ENCODE measurements around the gene SLC22A4.
A peak's percentile ranks its signal among the peaks of the same experiment; 100 is the strongest.

SLC22A4 gene

GRCh38 chr5:132270335-132270665 is 23.9 kb upstream of the SLC22A4 start:
- no peak for DNase-seq (ENCODE audit: extremely low spot score)
- TF ChIP-seq, protein P1, sequence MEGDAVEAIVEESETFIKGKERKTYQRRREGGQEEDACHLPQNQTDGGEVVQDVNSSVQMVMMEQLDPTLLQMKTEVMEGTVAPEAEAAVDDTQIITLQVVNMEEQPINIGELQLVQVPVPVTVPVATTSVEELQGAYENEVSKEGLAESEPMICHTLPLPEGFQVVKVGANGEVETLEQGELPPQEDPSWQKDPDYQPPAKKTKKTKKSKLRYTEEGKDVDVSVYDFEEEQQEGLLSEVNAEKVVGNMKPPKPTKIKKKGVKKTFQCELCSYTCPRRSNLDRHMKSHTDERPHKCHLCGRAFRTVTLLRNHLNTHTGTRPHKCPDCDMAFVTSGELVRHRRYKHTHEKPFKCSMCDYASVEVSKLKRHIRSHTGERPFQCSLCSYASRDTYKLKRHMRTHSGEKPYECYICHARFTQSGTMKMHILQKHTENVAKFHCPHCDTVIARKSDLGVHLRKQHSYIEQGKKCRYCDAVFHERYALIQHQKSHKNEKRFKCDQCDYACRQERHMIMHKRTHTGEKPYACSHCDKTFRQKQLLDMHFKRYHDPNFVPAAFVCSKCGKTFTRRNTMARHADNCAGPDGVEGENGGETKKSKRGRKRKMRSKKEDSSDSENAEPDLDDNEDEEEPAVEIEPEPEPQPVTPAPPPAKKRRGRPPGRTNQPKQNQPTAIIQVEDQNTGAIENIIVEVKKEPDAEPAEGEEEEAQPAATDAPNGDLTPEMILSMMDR (IDR thresholded peaks at IDR 0.05; ENCODE audit: control extremely low read depth, extremely low read depth, low read depth, missing control alignments): no peak
- POLR2A ChIA-PET: no interaction called here
- CTCF ChIA-PET: interaction anchor here (1.6 to 8.2 kb wide), 6 partner anchors 10 to 32 kb away, joined by 3 to 81 read pairs (median 21); partner anchors contain the start of gene SLC22A4

GRCh38 chr5:132270706-132271105 is 23.5 kb upstream of the SLC22A4 start:
- TF ChIP-seq, protein P1 (IDR thresholded peaks at IDR 0.05; ENCODE audit: control extremely low read depth, extremely low read depth, low read depth, missing control alignments): no peak
- ChIA-PET POLR2A (no interaction called here), CTCF (interaction anchor here (1.6 to 5.1 kb wide), 6 partner anchors 10 to 230 kb away, joined by 3 to 42 read pairs (median 16); partner anchors contain the start of gene SLC22A4)
- DNase-seq (ENCODE audit: extremely low spot score): no peak

DNA sequence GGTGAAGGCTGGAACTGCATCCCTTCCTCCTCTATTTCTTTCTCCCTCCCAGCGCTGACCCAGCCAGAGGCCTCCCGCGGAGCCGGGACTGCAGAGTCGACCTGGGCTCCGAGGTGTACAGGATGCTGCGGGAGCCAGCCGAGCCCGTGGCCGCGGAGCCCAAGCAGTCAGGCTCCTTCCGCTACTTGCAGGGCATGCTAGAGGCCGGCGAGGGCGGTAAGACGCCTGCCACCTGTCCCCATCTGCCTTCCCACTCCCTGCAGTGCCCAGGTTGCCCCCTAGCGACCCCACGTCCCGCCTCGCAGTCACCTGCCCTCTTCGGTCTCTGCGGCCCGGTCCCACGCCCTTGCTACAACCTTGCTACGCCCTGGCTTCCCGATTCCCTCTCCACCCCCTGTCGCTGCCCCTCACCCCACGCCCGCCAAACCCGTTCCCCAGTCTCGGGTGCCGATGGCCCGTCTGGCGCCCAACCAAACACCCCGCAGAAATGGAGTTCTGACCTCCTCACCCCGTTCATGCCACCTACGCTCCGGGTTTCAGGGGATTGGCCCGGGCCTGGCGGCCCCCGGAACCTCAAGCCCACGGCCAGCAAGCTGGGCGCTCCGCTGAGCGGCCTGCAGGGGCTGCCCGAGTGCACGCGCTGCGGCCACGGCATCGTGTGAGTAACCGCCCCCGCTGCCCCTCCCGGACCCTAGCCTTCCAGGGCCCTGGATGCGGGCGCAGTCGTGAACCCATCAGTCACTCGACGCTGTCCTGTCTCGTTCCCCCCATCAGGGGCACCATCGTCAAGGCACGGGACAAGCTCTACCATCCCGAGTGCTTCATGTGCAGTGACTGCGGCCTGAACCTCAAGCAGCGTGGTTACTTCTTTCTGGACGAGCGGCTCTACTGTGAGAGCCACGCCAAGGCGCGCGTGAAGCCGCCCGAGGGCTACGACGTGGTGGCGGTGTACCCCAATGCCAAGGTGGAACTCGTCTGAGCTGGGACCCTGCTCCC is 22.6 kb upstream of the SLC22A4 start:
- POLR2A ChIA-PET: no interaction called here
- TF ChIP-seq, protein P1 (IDR thresholded peaks at IDR 0.05; ENCODE audit: control extremely low read depth, extremely low read depth, low read depth, missing control alignments): peak; percentile 32

GRCh38 chr5:132272311-132273210 is 21.6 kb upstream of the SLC22A4 start:
- TF ChIP-seq, protein P1 (IDR thresholded peaks at IDR 0.05; ENCODE audit: control extremely low read depth, extremely low read depth, low read depth, missing control alignments): peak; percentile 71
- ChIA-PET CTCF (interaction anchor here (0.8 to 5.6 kb wide), 34 partner anchors 9 to 233 kb away, joined by 3 to 42 read pairs (median 5); partner anchors contain the start of genes P4HA2, SLC22A4 and SLC22A5), POLR2A (no interaction called here)
- DNase-seq (ENCODE audit: extremely low spot score): peak; percentile 70

More for the DNA sequence above, 22.6 kb upstream of the SLC22A4 start:
- CTCF ChIA-PET: interaction anchor here (0.8 to 5.6 kb wide), 34 partner anchors 8 to 234 kb away, joined by 3 to 42 read pairs (median 5); partner anchors contain the start of genes P4HA2, SLC22A4 and SLC22A5
- DNase-seq (ENCODE audit: extremely low spot score): no peak

GRCh38 chr5:132273631-132274030 is 20.6 kb upstream of the SLC22A4 start:
- TF ChIP-seq, protein P1 (IDR thresholded peaks at IDR 0.05; ENCODE audit: control extremely low read depth, extremely low read depth, low read depth, missing control alignments): no peak
- no peak for DNase-seq (ENCODE audit: extremely low spot score)
- ChIA-PET CTCF (interaction anchor here (0.8 to 5.6 kb wide), 9 partner anchors 8 to 93 kb away, joined by 3 to 42 read pairs (median 23); partner anchors contain the start of gene SLC22A4), POLR2A (no interaction called here)

All from GM10248 (cell line).